Right lobe of liver (tissue), 6 donors: ENCODE results near the gene DRC1. TPM values are rescaled to one million over a fixed set of nuclear protein-coding genes. Genes with fewer than 3 reads are reported as not detected.

Source experiments
- ATAC-seq, 4 donors: fragments of 200-7000 bp; cut with Tn5 transposase; one replicate each; pipeline ENCODE4 v1.9.1; 2020; ENCODE audit warnings: mild to moderate bottlenecking in 4 of 4, moderate library complexity in 4 of 4
- DNase-seq, 3 donors: peaks; one replicate each; pipeline ENCODE4 v3.0.0-alpha.2; 2020
- H3K27ac ChIP-seq, 3 donors: fragments of 200-600 bp; one replicate each; pipeline ENCODE4 v1.8.0; 2022
- H3K27me3 ChIP-seq, 2 donors: fragments of 200-600 bp; one replicate each; pipeline ENCODE4 v1.8.0; 2022
- H3K36me3 ChIP-seq, 4 donors: fragments of 200-600 bp; sonication (generic) in 1 of 4; one replicate each; pipeline versions ENCODE4 v1.5.1 to v1.8.0; 2017 to 2022; ENCODE audit warnings: control low read depth in 1 of 4
- H3K4me1 ChIP-seq, 4 donors: fragments of 200-600 bp; sonication (generic) in 1 of 4; one replicate each; pipeline versions ENCODE4 v1.5.1 to v1.8.0; 2017 to 2022; ENCODE audit warnings: control low read depth in 1 of 4
- H3K4me3 ChIP-seq, 3 donors: fragments of 200-600 bp; one replicate each; pipeline ENCODE4 v1.8.0; 2022
- H3K9me3 ChIP-seq, 4 donors: fragments of 200-600 bp; sonication (generic) in 1 of 4; one replicate each; pipeline versions ENCODE4 v1.5.1 to v1.8.0; 2017 to 2022; ENCODE audit warnings: control low read depth in 1 of 4
- POLR2A ChIP-seq: fragments of 450-650 bp; IDR thresholded peaks from one replicate; pipeline ENCODE4 v1.6.1; 2017; ENCODE audit warnings: antibody characterized with exemption, mild to moderate bottlenecking
- WGBS: methylation state at CpG from one replicate; pipeline ENCODE4 v1.1.6; 2018; ENCODE audit warnings: low coverage, low lambda C conversion rate; ENCODE audit not compliant: insufficient coverage; ENCODE audit errors: missing lambda C conversion rate; 5-methylcytosine and 5-hydroxymethylcytosine counted together
- intact Hi-C, 2 donors: fragments of 100-400 bp; cut with DNase I; formaldehyde crosslinking; loops; one replicate each; pipeline versions ENCODE4 v1.11.2 to v1.14.1; 2022
- total RNA-seq, 6 experiments: library from RNA; depleted of rRNA in 2 of 6; stranded (reverse); fragments of >200 nt in 2 of 6; fragmentation: NEBNext Ultra II Directional in 3 of 6; extraction: Animal tissue kit (Norgen Biotek cat#: 25700) in 3 of 6; gene quantifications; one replicate each; pipeline versions ENCODE4 v1.1.0 to v1.2.4, GENCODE V29; 2016 to 2023
- TF ChIP-seq, protein P1 (sequence below), 4 donors: fragments of 200-600 bp in 3 of 4; fragments of 450-650 bp in 1 of 4; IDR thresholded peaks; one replicate each; pipeline versions ENCODE4 v1.5.1 to v1.8.0; 2016 to 2022; ENCODE audit warnings: antibody characterized with exemption in 4 of 4, mild to moderate bottlenecking in 2 of 4
- donor health status: DM: no; HTN: yes; CAD: no.
- donor health status: DM: no; HTN: no; CAD: no.
- donor health status: DM: no; HTN: no; CAD: no.
- donor health status: DM: no; HTN: yes; CAD: no.
- donor health status: DM: no; HTN: yes; CAD: no.

DRC1 gene
- total RNA-seq, 6 experiments from 2014 or later: 0.31 TPM; not detected in 4

DNA sequence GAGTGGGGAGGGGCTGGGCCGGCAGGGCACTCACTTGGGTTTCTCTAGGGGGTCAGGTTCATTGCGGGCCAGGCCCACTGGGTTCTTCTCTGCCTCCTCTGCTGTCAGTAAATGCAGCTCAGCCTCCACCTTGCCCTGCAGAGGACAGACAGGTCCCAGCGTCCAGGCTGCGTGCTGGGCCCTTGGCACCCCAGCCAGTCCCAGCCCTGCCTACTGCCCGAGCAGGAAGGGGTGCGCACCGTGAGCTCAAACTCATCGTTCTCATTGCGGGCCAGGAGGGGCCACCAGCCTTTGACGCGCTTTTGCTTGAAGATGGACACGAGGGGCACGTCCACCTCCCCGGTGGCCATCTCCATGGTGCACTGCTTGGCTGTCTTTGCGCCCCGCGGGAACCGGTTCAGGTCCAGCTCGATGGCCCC lies 58.9 kb downstream of the DRC1 start:
- DNase-seq: peak in 2 of 3 donors; percentile 41 to 43

DNA sequence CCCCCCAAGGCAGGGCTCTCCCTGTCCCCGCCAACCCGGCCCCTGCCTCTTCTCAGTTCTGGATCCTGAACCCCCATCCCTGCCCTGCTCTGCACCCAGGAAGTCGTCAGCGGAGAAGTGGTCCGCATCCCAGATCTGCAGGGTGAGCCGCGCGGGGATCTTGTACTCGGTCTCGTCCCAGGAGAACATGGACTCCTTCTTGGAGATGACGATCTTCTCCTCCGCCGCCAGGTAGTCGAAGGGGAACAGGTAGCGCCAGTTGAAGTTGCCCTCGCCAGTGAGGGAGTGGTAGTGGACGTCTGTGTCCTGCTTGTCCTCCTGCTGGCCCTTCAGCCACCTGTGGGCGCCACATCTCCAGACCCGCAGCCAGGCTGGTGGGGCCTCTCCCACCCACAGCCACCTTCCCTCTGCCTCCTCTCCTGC lies 59.9 kb downstream of the DRC1 start:
- H3K9me3 ChIP-seq: no peaks in the 10 kb centered on the region
- H3K4me3 ChIP-seq: no peak overlapping the region
- no peak overlapping the region for H3K27ac ChIP-seq
- no peak for TF ChIP-seq POLR2A
- peaks cover 0 to 4% (median 0%) of the 10 kb centered on the region in 4 donors for H3K4me1 ChIP-seq
- no peaks in the 10 kb centered on the region for H3K27me3 ChIP-seq
- intact Hi-C loops: no loop called here
- H3K36me3 ChIP-seq: no peaks in the 10 kb centered on the region
- ATAC-seq (no peak), DNase-seq (peak in 2 of 3 donors; percentile 45)
- 80% methylated on average over 2 of the region's 19 CpGs for WGBS

More for the DNA sequence above, 58.9 kb downstream of the DRC1 start:
- H3K4me3 ChIP-seq: no peak overlapping the region
- WGBS: 90% methylated on average over 6 of the region's 19 CpGs
- H3K4me1 ChIP-seq: peaks cover 0 to 9% (median 0%) of the 10 kb centered on the region in 4 donors
- no peak for TF ChIP-seq POLR2A
- TF ChIP-seq, protein P1, sequence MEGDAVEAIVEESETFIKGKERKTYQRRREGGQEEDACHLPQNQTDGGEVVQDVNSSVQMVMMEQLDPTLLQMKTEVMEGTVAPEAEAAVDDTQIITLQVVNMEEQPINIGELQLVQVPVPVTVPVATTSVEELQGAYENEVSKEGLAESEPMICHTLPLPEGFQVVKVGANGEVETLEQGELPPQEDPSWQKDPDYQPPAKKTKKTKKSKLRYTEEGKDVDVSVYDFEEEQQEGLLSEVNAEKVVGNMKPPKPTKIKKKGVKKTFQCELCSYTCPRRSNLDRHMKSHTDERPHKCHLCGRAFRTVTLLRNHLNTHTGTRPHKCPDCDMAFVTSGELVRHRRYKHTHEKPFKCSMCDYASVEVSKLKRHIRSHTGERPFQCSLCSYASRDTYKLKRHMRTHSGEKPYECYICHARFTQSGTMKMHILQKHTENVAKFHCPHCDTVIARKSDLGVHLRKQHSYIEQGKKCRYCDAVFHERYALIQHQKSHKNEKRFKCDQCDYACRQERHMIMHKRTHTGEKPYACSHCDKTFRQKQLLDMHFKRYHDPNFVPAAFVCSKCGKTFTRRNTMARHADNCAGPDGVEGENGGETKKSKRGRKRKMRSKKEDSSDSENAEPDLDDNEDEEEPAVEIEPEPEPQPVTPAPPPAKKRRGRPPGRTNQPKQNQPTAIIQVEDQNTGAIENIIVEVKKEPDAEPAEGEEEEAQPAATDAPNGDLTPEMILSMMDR (IDR thresholded peaks at IDR 0.05): no peak
- H3K36me3 ChIP-seq: no peaks in the 10 kb centered on the region
- H3K9me3 ChIP-seq: no peaks in the 10 kb centered on the region
- no peak for ATAC-seq
- no peak overlapping the region for H3K27ac ChIP-seq
- no peaks in the 10 kb centered on the region for H3K27me3 ChIP-seq
- intact Hi-C loops: no loop called here

DNA sequence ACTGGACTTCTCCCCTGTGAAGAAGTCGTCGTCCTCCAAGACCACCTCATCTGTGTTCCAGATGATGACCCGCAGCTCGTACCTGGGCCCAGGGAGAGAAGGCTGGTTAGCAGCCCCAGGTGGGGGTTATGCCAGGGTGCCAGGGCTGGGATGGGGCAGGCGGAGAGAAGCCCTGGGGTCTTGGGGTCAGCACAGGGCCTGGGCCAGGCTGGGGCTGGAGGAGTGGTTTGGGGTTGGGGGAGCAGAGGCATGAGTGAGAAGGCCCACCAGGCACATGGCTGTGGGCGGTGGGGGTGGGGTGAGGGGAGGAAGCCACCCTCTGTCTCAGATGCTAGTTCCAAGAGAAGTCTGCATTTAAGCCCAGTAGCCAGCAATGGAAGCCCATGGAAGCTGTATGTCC lies 60.4 kb downstream of the DRC1 start:
- ATAC-seq (peak in 1 of 4 donors; percentile 8), DNase-seq (peak in 2 of 3 donors; percentile 42 to 52)
- Histone ChIP-seq H3K4me1 (no peaks in the 10 kb centered on the region), H3K9me3 (no peaks in the 10 kb centered on the region), H3K36me3 (no peaks in the 10 kb centered on the region), H3K27me3 (no peaks in the 10 kb centered on the region), H3K4me3 (no peak overlapping the region), H3K27ac (no peak overlapping the region)
- intact Hi-C loops: no loop called here
- 90% methylated on average over 2 of the region's 6 CpGs for WGBS
- no peak for TF ChIP-seq POLR2A
- TF ChIP-seq, protein P1 (IDR thresholded peaks at IDR 0.05): no peak

DNA sequence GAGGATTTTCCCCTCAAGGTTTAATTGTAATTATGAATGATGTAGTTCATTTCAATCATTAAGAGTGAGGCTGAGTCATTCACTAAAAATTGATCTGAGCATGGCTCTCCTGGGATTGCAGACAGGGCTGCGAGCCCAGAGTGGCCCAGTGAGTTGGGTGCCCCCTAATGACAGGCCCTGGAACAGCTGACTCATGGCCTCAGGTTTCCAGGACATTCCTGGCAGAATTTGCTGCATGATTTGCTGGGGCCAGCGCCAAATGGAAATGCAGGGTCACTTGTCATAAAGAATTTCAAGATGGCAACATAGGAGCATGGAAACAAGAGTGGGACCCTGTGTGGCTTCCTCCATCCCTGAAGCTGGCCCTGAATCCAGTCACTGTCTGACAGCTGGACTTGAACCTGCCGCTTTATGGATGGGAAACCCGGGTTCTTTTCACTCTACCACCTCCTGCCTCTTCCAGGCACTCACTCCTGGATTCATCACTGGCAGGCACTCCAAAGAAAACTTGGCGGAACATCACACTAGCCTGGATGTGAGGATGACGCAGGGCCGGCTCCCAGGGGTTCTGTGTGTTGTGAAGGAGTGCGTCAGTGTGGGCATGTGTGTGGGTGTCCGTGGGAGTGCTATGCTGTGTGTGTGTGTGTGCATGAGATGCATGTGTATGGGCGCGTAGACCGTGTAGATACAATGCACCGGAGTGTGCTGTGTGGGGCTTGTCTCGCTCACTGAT lies 61.0 kb downstream of the DRC1 start:
- ATAC-seq: peak; percentile 80 to 97 (median 92)

More for the DNA sequence above, 61.0 kb downstream of the DRC1 start:
- H3K9me3 ChIP-seq: no peaks in the 10 kb centered on the region
- no peaks in the 10 kb centered on the region for H3K4me1 ChIP-seq
- no peaks in the 10 kb centered on the region for H3K36me3 ChIP-seq
- 84% methylated on average over 12 of the region's 14 CpGs for WGBS
- H3K27me3 ChIP-seq: no peaks in the 10 kb centered on the region
- intact Hi-C loops: no loop called here
- no peak overlapping the region for H3K27ac ChIP-seq
- TF ChIP-seq, protein P1 (IDR thresholded peaks at IDR 0.05): peak; percentile 60 to 81 (median 62)
- no peak for TF ChIP-seq POLR2A
- no peak overlapping the region for H3K4me3 ChIP-seq
- peak; percentile 68 to 76 (median 75) for DNase-seq
